NCI-H1092 (cell line): ENCODE measurements around the gene ATP1A2.

Source experiments
- DNase-seq: peaks from one replicate; lab custom pipeline; 2025; lab: John Stamatoyannopoulos, UW

The ATP1A2 gene

DNA sequence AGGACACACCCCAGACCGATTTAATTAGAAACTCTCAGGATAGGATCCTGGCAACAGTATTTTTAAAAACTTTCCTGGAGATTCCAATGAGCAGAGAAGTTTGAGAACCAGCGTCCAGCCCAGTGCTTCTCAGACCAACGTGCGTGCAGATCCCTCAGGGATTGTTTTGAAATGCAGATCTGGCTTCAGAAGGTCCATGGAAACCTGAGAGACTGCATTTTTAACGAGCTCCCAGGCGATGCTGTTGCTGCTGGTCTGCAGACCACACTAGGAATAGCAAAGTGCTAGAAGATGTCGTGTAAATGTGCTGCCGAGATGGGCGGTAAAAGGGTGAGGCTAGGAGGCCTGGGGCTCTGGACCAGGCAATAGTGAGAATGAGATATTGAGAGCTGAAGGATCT lies 56.4 kb downstream of the ATP1A2 start:
- DNase-seq: no peak

DNA sequence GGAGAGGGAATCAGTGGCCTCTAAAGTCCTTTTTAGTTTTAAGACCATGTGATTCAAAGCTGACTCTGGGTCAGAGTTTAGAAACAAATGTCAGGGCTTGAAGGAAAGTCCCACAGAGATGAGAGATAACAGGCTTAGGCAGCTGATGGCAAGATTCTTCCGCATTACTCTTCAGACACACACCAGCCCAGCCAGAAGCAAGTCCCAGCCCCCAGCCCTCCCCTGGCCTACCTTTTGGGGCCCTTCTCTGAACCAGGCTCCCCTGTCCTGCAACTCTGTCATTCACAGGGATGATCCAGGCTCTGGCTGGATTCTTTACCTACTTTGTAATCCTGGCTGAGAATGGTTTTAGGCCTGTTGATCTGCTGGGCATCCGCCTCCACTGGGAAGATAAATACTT lies 61.7 kb downstream of the ATP1A2 start:
- DNase-seq: no peak

DNA sequence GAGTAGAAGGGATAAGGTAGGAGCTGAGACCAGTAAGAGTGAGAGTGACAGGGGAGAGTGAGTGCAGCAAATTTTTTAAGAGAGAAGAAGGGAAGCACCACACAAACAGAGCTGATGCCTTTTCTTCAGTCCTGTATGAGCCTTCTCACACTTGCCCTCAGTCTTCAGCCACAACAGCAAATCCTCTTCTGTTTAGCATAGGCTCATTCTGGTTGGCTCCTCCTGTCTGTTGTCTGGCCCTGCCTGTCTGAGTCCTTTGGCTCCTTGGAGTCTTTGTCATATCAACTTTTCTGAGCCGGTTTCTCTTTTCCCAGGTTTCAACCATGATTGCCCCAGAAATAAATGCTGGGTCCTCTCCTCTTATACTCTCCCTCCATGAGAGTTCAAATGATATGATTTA lies 62.1 kb downstream of the ATP1A2 start:
- DNase-seq: no peak

DNA sequence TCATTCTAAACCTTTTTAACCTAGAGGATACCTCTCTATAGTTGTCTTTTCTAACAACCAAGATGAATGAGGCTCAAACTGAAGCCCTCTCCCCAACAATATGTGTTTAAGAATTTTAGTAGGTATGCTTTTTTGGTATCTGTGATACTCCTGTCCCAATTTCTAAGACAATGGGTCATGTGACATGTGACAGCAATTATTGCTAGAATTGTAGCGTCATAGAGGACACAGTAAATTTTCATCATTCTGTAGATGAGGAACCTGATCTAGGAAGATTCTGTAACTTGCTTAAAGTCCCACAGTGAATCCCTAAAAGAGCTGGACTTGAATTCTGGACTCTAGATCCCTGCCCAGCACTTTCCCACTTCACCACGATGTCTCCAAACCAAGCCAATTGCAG lies 63.2 kb downstream of the ATP1A2 start:
- DNase-seq: no peak

DNA sequence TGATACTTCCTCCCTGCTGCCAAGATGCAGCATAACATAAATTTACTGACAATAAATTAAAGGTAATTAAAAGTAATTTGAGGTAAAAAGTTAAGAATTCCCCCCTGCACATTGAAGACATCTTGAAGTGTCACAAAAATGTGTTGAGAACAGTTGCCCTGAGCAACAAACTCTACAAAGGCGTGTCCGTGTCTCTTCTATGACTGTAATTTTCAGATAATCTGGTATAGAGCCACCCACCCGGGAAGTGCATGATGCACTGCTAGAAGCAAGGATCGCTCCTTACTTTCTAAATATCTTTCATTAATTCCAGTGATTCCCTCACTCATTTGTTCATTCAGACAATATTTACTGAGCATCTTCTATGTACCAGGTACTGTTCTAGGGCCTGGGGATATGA lies 63.8 kb downstream of the ATP1A2 start:
- no peak for DNase-seq

DNA sequence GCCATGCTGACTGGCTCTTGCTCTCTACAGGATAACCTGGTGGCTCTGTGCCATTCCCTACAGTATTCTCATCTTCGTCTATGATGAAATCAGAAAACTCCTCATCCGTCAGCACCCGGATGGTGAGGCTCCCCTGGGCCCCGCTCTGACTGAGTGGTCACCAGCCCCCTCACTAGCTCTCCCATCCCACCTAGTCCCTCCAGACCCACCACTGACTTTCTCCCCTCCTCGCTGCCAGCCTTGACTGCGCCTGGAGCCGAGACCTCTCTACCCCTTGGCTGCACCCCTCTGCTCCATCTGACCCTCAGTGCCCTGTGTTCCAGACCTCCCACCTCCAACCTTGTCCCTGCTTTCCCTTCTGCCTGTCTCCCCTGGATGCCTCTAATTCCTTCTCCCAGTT lies 70.7 kb downstream of the ATP1A2 start:
- no peak for DNase-seq

DNA sequence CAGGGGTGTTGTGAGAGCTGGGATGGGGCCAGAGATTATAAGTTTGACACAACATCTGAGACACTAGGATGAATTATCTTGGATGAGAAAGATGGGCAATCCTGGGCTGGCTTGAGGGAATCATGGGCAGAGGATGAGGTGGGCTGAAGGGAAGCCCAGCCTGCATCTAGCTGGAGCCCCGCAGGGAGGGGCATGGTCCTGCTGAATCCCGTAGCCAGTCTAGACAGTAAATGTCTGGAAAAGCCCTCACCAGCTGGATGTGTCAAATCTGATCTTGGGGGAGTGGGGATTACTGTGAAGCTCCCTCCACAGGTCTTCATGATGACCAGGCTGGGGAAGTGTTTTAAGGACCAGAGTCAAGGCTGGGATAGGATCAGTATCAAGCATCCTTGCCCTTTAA lies 71.2 kb downstream of the ATP1A2 start:
- DNase-seq: no peak

DNA sequence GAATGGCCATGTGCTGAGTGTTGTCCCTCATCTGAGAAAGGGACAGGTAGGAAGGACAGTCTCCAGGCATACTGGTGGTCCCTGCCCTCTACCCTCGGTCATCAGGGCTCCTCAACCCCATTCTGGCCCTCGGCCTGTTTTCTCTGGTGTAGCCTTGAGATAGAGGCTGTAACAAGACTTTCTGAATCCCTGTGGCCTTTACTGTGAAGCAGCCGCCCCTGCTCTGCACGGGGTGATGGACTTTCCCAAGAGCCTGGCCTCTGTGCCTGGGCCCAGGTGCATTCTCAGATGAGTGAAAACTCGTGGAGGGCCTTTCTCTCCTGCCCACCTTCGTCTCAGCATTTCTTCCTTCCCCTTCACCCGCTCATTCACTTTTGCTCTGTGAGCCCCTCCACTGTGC lies 71.8 kb downstream of the ATP1A2 start:
- no peak for DNase-seq

DNA sequence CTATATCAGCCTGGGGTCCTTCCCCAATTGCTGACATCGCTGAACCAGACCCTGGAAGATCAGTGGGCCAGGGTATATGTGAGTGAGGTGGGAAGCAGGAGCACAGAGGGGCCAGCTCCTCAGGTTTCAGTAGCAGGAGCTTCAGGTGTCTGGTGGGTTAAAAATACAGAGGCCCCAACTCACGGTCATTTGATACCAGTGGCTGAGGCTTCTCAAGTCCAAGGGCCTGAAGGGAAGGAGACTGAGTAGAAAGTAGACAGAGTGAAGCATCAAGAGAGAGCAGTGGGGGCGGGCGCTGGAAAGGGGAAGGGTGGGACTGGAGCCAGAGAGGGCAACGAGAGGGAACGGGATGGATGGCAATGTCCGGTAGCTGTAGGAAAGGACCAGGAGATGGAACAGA lies 72.8 kb downstream of the ATP1A2 start:
- no peak for DNase-seq

DNA sequence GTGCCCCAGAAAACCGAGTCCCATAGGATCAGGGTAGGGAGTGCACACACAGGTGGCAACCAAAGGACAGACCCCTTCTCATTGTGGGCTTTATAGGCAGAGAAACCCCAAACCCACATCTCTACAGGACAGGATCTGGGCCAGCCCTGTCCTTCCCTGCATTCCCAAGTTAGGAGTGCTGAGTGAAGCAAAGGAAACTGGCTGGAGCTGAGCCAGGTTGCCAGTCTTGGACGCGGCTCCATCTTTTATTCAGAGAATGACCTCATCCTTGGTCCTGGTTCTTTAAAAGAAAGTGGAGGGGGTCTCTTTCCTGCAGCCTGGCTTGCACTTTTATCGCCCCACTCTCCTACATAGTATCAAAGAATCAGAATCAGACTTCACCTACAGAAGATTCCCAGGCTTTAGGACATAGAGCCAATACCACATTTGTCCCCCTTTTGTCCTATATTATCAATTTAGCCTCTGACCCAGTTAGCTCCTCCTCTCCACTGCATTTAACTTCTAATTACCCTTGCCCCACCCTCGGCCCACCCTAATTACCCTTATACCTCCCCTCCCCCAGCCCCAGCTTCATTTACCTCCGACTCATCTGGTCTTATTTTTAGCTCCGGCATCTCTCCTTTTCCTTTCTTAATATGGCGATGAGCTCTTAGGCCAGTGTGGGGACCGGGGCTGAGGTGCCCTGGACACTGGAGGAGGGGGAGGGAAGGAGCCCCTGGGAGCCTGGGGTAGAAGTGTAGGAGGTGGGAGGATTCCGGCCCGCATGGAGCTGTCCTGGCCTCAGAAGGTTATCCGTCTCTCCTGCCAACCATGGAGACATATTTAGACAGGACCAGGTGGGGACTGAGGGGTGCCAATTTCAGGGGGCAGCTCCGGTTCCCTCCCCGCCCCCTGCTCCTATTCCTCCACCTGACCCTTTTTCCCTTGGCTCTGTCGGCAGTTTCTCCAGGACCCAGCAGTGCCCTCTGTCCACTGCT lies 74.4 kb downstream of the ATP1A2 start, which contains the start of gene CASQ1:
Gene CASQ1, plus strand, starts transcription at position 927 of the 977 bp plus-strand sequence. CDS start 177 bp downstream, outside the sequence.
- DNase-seq: no peak

DNA sequence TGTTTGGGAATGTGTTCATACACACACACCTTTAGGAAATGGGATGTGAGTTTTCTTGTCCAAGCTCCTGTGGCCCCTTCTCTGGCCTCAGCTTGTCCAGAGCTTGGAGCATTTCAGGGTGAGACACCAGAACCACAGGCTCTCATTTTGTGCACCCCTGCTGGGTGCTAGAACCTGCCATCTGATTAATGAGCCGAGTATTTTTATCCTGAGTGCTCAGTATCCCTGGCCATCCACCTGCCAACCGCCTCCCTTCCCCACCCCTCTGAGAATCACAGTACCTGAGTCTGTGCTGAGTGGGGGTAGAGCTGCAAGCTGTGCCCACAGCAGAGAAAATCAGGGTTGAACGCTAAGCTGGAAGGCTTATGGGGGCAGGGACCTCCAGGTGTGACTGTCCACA lies 76.2 kb downstream of the ATP1A2 start:
- DNase-seq: no peak

DNA sequence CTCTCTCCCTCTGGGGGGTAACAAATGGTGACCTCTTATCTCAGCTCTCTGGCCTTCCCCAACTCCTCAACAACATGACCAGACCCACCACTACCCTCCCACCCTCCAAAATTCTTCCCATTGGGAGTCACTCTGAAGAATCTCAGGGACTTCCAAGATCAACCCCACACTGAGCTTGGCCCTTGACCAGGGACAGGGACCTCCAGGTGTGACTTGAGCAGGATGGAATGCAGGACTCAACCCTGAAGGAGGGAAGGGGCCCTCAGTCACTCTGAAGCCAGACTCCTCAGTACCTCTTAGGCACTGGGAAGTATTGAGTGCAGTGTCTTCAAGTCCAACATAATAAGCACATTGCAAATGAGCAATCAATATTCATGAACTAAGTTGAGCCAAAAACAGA lies 76.7 kb downstream of the ATP1A2 start:
- no peak for DNase-seq
